GM23338 (cell line): ENCODE results near the gene CNOT6.

Experiments used
- CREB1 ChIP-seq: fragments of 250-450 bp; sonication (Bioruptor Pico); IDR thresholded peaks from 2 replicates; pipeline ENCODE4 v1.5.0; 2020; ENCODE audit warnings: low read depth, mild to moderate bottlenecking, moderate library complexity
- CTCF ChIP-seq, 2 experiments: fragments of 200-600 bp in 1 of 2; sonication (generic) in 1 of 2; conservative IDR thresholded peaks; 2 replicates each; pipeline versions ENCODE4 v1.5.1 to v1.6.1; 2016 to 2017; ENCODE audit warnings: antibody characterized with exemption in 2 of 2, low read depth in 2 of 2, mild to moderate bottlenecking in 2 of 2, moderate library complexity in 1 of 2
- EZH2 ChIP-seq: fragments of 200-600 bp; sonication (generic); IDR thresholded peaks from one replicate; pipeline ENCODE4 v1.8.0; 2017; ENCODE audit warnings: antibody characterized with exemption, mild to moderate bottlenecking, low read depth; ENCODE audit not compliant: unreplicated experiment
- EZH2phosphoT487 ChIP-seq: fragments of 200-600 bp; sonication (generic); IDR thresholded peaks from one replicate; pipeline ENCODE4 v1.8.1; 2018; ENCODE audit warnings: antibody characterized with exemption; ENCODE audit not compliant: unreplicated experiment
- JUNB ChIP-seq: IDR thresholded peaks from one replicate; pipeline ENCODE4 v1.6.1; 2016; ENCODE audit warnings: antibody characterized with exemption; ENCODE audit not compliant: unreplicated experiment
- NANOG ChIP-seq: IDR thresholded peaks from 2 replicates; pipeline ENCODE4 v1.6.1; 2016; ENCODE audit warnings: antibody characterized with exemption, borderline replicate concordance
- POLR2AphosphoS5 ChIP-seq: IDR thresholded peaks from 2 replicates; pipeline ENCODE4 v1.6.1; 2016; ENCODE audit warnings: antibody characterized with exemption, low read depth
- REST ChIP-seq: IDR thresholded peaks from one replicate; pipeline ENCODE4 v1.6.1; 2018; ENCODE audit warnings: antibody characterized with exemption; ENCODE audit not compliant: unreplicated experiment
- ZNF114 ChIP-seq: fragments of 250-450 bp; sonication (Bioruptor Pico); IDR thresholded peaks from 2 replicates; pipeline ENCODE4 v1.5.0; 2020; ENCODE audit warnings: mild to moderate bottlenecking, moderate library complexity
- ZNF331 ChIP-seq: fragments of 250-450 bp; sonication (Bioruptor Pico); IDR thresholded peaks from 2 replicates; pipeline ENCODE4 v1.5.0; 2020; ENCODE audit warnings: low read depth, mild to moderate bottlenecking, moderate library complexity

- TF ChIP-seq CTCF (conservative IDR thresholded peaks at IDR 0.05; ENCODE audit: low read depth in 2 of 2) (no peak), EZH2phosphoT487 (no peak), REST (no peak), POLR2AphosphoS5 (no peak), EZH2 (no peak), ZNF331 (CRISPR knock-in tag) (no peak), JUNB (no peak), CREB1 (CRISPR knock-in tag) (no peak), NANOG (no peak), ZNF114 (CRISPR knock-in tag) (no peak)
Observed at GRCh38 chr5:180492226-180492903, 1.8 kb upstream of the CNOT6 start.
